Body of pancreas (tissue), 4 donors: ENCODE data around the gene A1CF.

Source experiments
- CTCF ChIP-seq, 7 experiments: fragments of 450-650 bp in 4 of 7; fragments of 200-600 bp in 3 of 7; sonication (generic) in 3 of 7; IDR thresholded peaks; one replicate each; pipeline ENCODE4 v1.5.1; 2016 to 2019; ENCODE audit warnings: antibody characterized with exemption in 7 of 7
- POLR2A ChIP-seq, 3 donors: fragments of 450-650 bp; IDR thresholded peaks; one replicate each; pipeline ENCODE4 v1.6.1; 2016; ENCODE audit warnings: antibody characterized with exemption in 3 of 3, mild to moderate bottlenecking in 2 of 3

GRCh38 chr10:50798297-50798696, 87.1 kb downstream of the A1CF start:
- TF ChIP-seq CTCF (IDR thresholded peaks at IDR 0.05) = no peak
- TF ChIP-seq POLR2A (IDR thresholded peaks at IDR 0.05) = no peak
